ENCODE results near the gene USP21. TPM values are rescaled to one million over a fixed set of nuclear protein-coding genes. Genes with fewer than 3 reads are reported as not detected.

Gene USP21
- total and polyA plus RNA-seq, 9 of the 15 experiments (the other 6 are each of a cell fraction or from before 2014, with no cell fraction given): 4.9 to 52.4 (median 21.6) TPM

GRCh38 chr1:161131523-161132409, 27.5 kb upstream of the USP21 start (continued):
- TF ChIP-seq NFRKB (IDR thresholded peaks at IDR 0.05; ENCODE audit: low read depth): peak; percentile 23; the same call in 1 of the 2 replicates
- no peak for TF ChIP-seq SMAD4 (CRISPR knock-in tag; conservative IDR thresholded peaks at IDR 0.05)
- TF ChIP-seq TSC22D4 (tag; IDR thresholded peaks at IDR 0.05): 0 out of 2 replicates have a peak, but pooled peaks have one; percentile 18
- TF ChIP-seq MTA1 (IDR thresholded peaks at IDR 0.05; ENCODE audit: borderline replicate concordance): peak; percentile 70; the same call in 1 of the 2 replicates
- TF ChIP-seq HINFP (tag; conservative IDR thresholded peaks at IDR 0.05; ENCODE audit: low read depth): no peak
- TF ChIP-seq TOE1 (IDR thresholded peaks at IDR 0.05; ENCODE audit: borderline replicate concordance): peak; percentile 73; the same call in 1 of the 2 replicates
- TF ChIP-seq TOE1 (CRISPR knock-in tag; IDR thresholded peaks at IDR 0.05; ENCODE audit: borderline replicate concordance, low read depth): no peak
- TF ChIP-seq SMARCA5 (IDR thresholded peaks at IDR 0.05): peak; percentile 44; the same call in 1 of the 2 replicates
- TF ChIP-seq AFF1 (IDR thresholded peaks at IDR 0.05; ENCODE audit: low read depth in 1 of 2, partially characterized antibody in 2 of 2): peak; percentile 52 to 53
- peak; percentile 80 for TF ChIP-seq CC2D1A (IDR thresholded peaks at IDR 0.05)
- no peak for TF ChIP-seq ZSCAN32 (CRISPR knock-in tag; IDR thresholded peaks at IDR 0.05)
- no peak for TF ChIP-seq XRCC3 (IDR thresholded peaks at IDR 0.05)
- no peak for TF ChIP-seq ZNF57 (CRISPR knock-in tag; IDR thresholded peaks at IDR 0.05)
- TF ChIP-seq ZNF778 (CRISPR knock-in tag; IDR thresholded peaks at IDR 0.05): no peak
- no peak for TF ChIP-seq MYBL2 (IDR thresholded peaks at IDR 0.05; ENCODE audit: low read depth)
- TF ChIP-seq MYBL2 (CRISPR knock-in tag; IDR thresholded peaks at IDR 0.05; ENCODE audit: borderline replicate concordance): no peak
- TF ChIP-seq ZBTB5 (IDR thresholded peaks at IDR 0.05): peak; percentile 61; the same call in 1 of the 2 replicates
- 0 out of 2 replicates have a peak, but pooled peaks have one; percentile 23 for TF ChIP-seq BCOR (IDR thresholded peaks at IDR 0.05)
- peak; percentile 67 to 89 for TF ChIP-seq MLLT1 (IDR thresholded peaks at IDR 0.05)
